SK-N-SH treated with all-trans-retinoic acid at 6 μM for 48 hours (cell line): ENCODE data around the gene NUDT9.

Source experiments
- ATAC-seq: fragments of 200-7000 bp; cut with Tn5 transposase; 3 replicates; pipeline ENCODE4 v1.9.1; 2020; ENCODE audit warnings: mild to moderate bottlenecking, moderate library complexity
- ARNTL ChIP-seq: fragments of 450-650 bp; formaldehyde crosslinking; IDR thresholded peaks from 2 replicates; pipeline ENCODE4 v1.5.0; 2020; ENCODE audit warnings: low read depth, mild to moderate bottlenecking, moderate library complexity, borderline replicate concordance
- CSDC2 ChIP-seq: fragments of 250-450 bp; sonication (Bioruptor Pico); IDR thresholded peaks from 2 replicates; pipeline ENCODE4 v1.5.0; 2020; ENCODE audit warnings: mild to moderate bottlenecking, moderate library complexity
- ESRRG ChIP-seq: fragments of 250-450 bp; sonication (Bioruptor Pico); IDR thresholded peaks from 2 replicates; pipeline ENCODE4 v1.6.1; 2021; ENCODE audit warnings: mild to moderate bottlenecking
- OSR1 ChIP-seq: fragments of 250-450 bp; sonication (Bioruptor Pico); IDR thresholded peaks from 2 replicates; pipeline ENCODE4 v1.8.0; 2022; ENCODE audit warnings: moderate library complexity, mild to moderate bottlenecking, inconsistent platforms
- POU6F1 ChIP-seq: fragments of 250-450 bp; sonication (Bioruptor Pico); IDR thresholded peaks from 2 replicates; pipeline ENCODE4 v1.8.0; 2021; ENCODE audit warnings: low read depth, mild to moderate bottlenecking, moderate library complexity, borderline replicate concordance
- PPARA ChIP-seq: fragments of 250-450 bp; sonication (Bioruptor Pico); IDR thresholded peaks from 2 replicates; pipeline ENCODE4 v1.5.0; 2020; ENCODE audit warnings: mild to moderate bottlenecking, borderline replicate concordance
- RARB ChIP-seq: fragments of 250-450 bp; sonication (Bioruptor Pico); IDR thresholded peaks from 2 replicates; pipeline ENCODE4 v1.8.0; 2021; ENCODE audit warnings: mild to moderate bottlenecking, moderate library complexity
- SNAI2 ChIP-seq: fragments of 250-450 bp; sonication (Bioruptor Pico); IDR thresholded peaks from 2 replicates; pipeline ENCODE4 v1.5.0; 2020; ENCODE audit warnings: mild to moderate bottlenecking, moderate library complexity
- TOX ChIP-seq: fragments of 250-450 bp; sonication (Bioruptor Pico); IDR thresholded peaks from 2 replicates; pipeline ENCODE4 v1.8.0; 2021; ENCODE audit warnings: mild to moderate bottlenecking, moderate library complexity, borderline replicate concordance
- TSHZ2 ChIP-seq: fragments of 250-450 bp; sonication (Bioruptor Pico); IDR thresholded peaks from 2 replicates; pipeline ENCODE4 v1.5.0; 2020; ENCODE audit warnings: mild to moderate bottlenecking, moderate library complexity
- ZFP3 ChIP-seq: fragments of 250-450 bp; sonication (Bioruptor Pico); IDR thresholded peaks from 2 replicates; pipeline ENCODE4 v1.5.0; 2020; ENCODE audit warnings: mild to moderate bottlenecking, moderate library complexity
- ZFP30 ChIP-seq: fragments of 450-650 bp; formaldehyde crosslinking; IDR thresholded peaks from 2 replicates; pipeline ENCODE4 v1.5.0; 2022; ENCODE audit warnings: mild to moderate bottlenecking, moderate library complexity
- ZNF565 ChIP-seq: fragments of 450-650 bp; formaldehyde crosslinking; conservative IDR thresholded peaks from 2 replicates; pipeline ENCODE4 v1.5.0; 2020; ENCODE audit warnings: low read depth, mild to moderate bottlenecking, moderate library complexity
- ZNF70 ChIP-seq: fragments of 450-650 bp; formaldehyde crosslinking; IDR thresholded peaks from 2 replicates; pipeline ENCODE4 v1.5.0; 2020; ENCODE audit warnings: mild to moderate bottlenecking, moderate library complexity
- ZNF8 ChIP-seq: fragments of 450-650 bp; formaldehyde crosslinking; IDR thresholded peaks from 2 replicates; pipeline ENCODE4 v1.5.0; 2020; ENCODE audit warnings: mild to moderate bottlenecking, moderate library complexity
- TF ChIP-seq, protein P1 (sequence below): fragments of 250-450 bp; sonication (Bioruptor Pico); IDR thresholded peaks from 2 replicates; pipeline ENCODE4 v1.5.1; 2021; ENCODE audit warnings: mild to moderate bottlenecking, moderate library complexity
- TF ChIP-seq, protein P2 (sequence below): fragments of 250-450 bp; sonication (Bioruptor Pico); IDR thresholded peaks from 2 replicates; pipeline ENCODE4 v1.5.1; 2020; ENCODE audit warnings: low read depth, mild to moderate bottlenecking, moderate library complexity
- TF ChIP-seq, protein P3 (sequence below): fragments of 250-450 bp; sonication (Bioruptor Pico); IDR thresholded peaks from 2 replicates; pipeline ENCODE4 v1.8.0; 2020; ENCODE audit warnings: mild to moderate bottlenecking, moderate library complexity, borderline replicate concordance

The NUDT9 gene

DNA sequence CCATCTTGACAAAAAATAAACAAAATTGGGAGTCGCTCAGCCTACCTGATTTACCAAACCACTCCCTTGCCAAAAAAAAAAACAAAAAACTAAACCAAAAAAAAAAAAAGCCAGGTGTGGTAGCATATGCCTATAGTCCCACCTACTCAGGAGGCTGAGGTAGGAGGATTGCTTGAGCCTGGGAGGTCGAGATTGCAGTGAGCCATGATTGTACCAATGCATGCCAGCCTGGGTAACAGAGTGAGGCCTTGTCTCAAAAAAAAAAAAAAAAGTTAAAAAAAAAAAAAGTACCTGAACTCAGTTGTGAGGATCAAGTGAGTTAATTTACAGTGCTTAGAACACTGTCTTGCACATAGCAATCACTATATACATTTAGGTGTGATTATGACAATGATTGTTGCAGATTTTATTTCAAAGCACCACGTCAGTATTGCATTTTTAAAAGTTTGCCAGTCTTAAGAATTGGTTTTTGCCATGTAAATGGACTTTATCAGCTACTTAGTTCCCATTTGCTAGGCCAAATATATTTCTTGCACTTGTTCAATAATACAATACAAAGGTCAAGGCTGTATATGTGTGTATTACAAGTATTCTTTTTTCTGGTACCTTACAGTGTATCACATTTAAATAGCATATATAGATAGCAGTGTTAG is 4.6 kb downstream of the NUDT9 start:
- TF ChIP-seq RARB (CRISPR knock-in tag) (no peak), TSHZ2 (CRISPR knock-in tag) (no peak), TOX (CRISPR knock-in tag) (no peak), POU6F1 (CRISPR knock-in tag) (no peak), SNAI2 (no peak), ZNF8 (CRISPR knock-in tag) (no peak), OSR1 (CRISPR knock-in tag) (no peak), ZNF565 (CRISPR knock-in tag) (no peak), ZFP3 (CRISPR knock-in tag) (no peak)
- TF ChIP-seq, protein P1, sequence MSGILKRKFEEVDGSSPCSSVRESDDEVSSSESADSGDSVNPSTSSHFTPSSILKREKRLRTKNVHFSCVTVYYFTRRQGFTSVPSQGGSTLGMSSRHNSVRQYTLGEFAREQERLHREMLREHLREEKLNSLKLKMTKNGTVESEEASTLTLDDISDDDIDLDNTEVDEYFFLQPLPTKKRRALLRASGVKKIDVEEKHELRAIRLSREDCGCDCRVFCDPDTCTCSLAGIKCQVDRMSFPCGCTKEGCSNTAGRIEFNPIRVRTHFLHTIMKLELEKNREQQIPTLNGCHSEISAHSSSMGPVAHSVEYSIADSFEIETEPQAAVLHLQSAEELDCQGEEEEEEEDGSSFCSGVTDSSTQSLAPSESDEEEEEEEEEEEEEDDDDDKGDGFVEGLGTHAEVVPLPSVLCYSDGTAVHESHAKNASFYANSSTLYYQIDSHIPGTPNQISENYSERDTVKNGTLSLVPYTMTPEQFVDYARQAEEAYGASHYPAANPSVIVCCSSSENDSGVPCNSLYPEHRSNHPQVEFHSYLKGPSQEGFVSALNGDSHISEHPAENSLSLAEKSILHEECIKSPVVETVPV (CRISPR knock-in tag) = no peak
- no peak for ATAC-seq

DNA sequence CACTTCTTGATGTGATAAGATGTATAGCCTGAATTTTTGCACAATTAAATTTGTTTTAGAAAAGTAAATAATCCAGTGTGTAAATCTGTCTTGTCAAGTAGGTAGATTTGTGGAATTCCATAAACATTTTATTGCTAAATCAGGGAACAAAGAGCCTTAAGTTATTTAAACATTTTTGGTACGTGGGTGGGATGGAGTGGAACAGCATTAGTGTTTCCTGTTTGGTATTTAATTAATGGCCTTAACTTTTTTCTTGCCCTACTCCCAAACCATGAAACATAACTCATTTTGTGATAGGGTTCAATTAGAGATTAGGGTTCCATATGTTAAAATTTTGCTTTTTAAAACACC is 5.1 kb downstream of the NUDT9 start:
- no peak for ATAC-seq
- TF ChIP-seq ZNF565 (CRISPR knock-in tag) (no peak), POU6F1 (CRISPR knock-in tag) (no peak), TOX (CRISPR knock-in tag) (no peak), CSDC2 (no peak)

- no peak for ATAC-seq
- no peak for TF ChIP-seq ZFP30 (CRISPR knock-in tag)
- no peak for TF ChIP-seq ZNF565 (CRISPR knock-in tag)
- no peak for TF ChIP-seq ARNTL (CRISPR knock-in tag)
- TF ChIP-seq ESRRG = no peak
- no peak for TF ChIP-seq ZNF70 (CRISPR knock-in tag)
- TF ChIP-seq, protein P2, sequence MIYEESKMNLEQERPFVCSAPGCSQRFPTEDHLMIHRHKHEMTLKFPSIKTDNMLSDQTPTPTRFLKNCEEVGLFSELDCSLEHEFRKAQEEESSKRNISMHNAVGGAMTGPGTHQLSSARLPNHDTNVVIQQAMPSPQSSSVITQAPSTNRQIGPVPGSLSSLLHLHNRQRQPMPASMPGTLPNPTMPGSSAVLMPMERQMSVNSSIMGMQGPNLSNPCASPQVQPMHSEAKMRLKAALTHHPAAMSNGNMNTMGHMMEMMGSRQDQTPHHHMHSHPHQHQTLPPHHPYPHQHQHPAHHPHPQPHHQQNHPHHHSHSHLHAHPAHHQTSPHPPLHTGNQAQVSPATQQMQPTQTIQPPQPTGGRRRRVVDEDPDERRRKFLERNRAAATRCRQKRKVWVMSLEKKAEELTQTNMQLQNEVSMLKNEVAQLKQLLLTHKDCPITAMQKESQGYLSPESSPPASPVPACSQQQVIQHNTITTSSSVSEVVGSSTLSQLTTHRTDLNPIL = no peak
- TF ChIP-seq POU6F1 (CRISPR knock-in tag) = no peak
- TF ChIP-seq PPARA (CRISPR knock-in tag) = no peak
- no peak for TF ChIP-seq TSHZ2 (CRISPR knock-in tag)
- TF ChIP-seq ZFP3 (CRISPR knock-in tag) = no peak
- TF ChIP-seq, protein P3, sequence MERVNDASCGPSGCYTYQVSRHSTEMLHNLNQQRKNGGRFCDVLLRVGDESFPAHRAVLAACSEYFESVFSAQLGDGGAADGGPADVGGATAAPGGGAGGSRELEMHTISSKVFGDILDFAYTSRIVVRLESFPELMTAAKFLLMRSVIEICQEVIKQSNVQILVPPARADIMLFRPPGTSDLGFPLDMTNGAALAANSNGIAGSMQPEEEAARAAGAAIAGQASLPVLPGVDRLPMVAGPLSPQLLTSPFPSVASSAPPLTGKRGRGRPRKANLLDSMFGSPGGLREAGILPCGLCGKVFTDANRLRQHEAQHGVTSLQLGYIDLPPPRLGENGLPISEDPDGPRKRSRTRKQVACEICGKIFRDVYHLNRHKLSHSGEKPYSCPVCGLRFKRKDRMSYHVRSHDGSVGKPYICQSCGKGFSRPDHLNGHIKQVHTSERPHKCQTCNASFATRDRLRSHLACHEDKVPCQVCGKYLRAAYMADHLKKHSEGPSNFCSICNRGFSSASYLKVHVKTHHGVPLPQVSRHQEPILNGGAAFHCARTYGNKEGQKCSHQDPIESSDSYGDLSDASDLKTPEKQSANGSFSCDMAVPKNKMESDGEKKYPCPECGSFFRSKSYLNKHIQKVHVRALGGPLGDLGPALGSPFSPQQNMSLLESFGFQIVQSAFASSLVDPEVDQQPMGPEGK (CRISPR knock-in tag) = no peak
- no peak for TF ChIP-seq SNAI2
- TF ChIP-seq TOX (CRISPR knock-in tag) = no peak
- no peak for TF ChIP-seq ZNF8 (CRISPR knock-in tag)
- TF ChIP-seq, protein P1 (CRISPR knock-in tag) = no peak
Observed at GRCh38 chr4:87428979-87429378, 6.6 kb downstream of the NUDT9 start.
